HUES6 (cell line): Measurements from ENCODE around the gene GALC.

Source experiments
- H3K27ac ChIP-seq: 2 replicates; pipeline ENCODE4 v1.7.0; 2013; ENCODE audit warnings: low read depth, mild to moderate bottlenecking, low read length, inconsistent platforms
- H3K27me3 ChIP-seq: 2 replicates; pipeline ENCODE4 v1.6.1; 2013; ENCODE audit warnings: low read length; ENCODE audit not compliant: control insufficient read depth, insufficient read depth
- H3K36me3 ChIP-seq: 2 replicates; pipeline ENCODE4 v1.6.1; 2013; ENCODE audit warnings: low read length; ENCODE audit not compliant: control insufficient read depth, insufficient read depth
- H3K4me1 ChIP-seq: 2 replicates; pipeline ENCODE4 v1.6.1; 2013; ENCODE audit warnings: low read length; ENCODE audit not compliant: control insufficient read depth, insufficient read depth
- H3K4me3 ChIP-seq: 2 replicates; pipeline ENCODE4 v1.5.1; 2013; ENCODE audit warnings: low read depth, low read length
- H3K9ac ChIP-seq: one replicate; pipeline ENCODE4 v1.6.1; 2013; ENCODE audit warnings: mild to moderate bottlenecking, low read length
- H3K9me3 ChIP-seq: 2 replicates; pipeline ENCODE4 v1.6.1; 2013; ENCODE audit warnings: low read depth, low read length; ENCODE audit not compliant: control insufficient read depth, insufficient read depth

Gene GALC

DNA sequence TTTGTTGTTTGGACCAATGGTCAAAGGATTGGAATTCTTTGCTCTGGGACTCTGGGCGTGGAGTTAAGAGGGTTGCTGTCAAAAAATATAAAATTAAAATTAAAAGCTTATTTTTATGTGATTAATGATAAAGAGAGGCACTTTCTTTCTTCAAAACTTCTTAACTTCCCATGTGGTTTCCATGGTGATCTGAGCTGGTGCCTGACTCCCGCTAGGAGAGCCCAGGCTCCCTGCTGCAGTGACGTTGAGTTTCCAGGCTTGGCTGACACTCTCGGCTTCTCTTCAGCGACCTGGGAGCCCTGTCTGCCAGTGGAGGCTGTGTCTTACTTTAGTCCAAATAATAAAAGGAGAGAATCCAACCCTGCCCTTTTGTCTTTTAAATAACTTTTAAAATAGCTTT lies 84.4 kb downstream of the GALC start:
- H3K27ac ChIP-seq: no peak overlapping the region
- no peak overlapping the region for H3K4me3 ChIP-seq
- H3K4me1 ChIP-seq: no peaks in the 10 kb centered on the region
- no peak overlapping the region for H3K9ac ChIP-seq
- H3K9me3 ChIP-seq: peaks cover 5% of the 10 kb centered on the region; the same call in 1 of the 2 replicates
- no peaks in the 10 kb centered on the region for H3K36me3 ChIP-seq
- H3K27me3 ChIP-seq: no peaks in the 10 kb centered on the region

DNA sequence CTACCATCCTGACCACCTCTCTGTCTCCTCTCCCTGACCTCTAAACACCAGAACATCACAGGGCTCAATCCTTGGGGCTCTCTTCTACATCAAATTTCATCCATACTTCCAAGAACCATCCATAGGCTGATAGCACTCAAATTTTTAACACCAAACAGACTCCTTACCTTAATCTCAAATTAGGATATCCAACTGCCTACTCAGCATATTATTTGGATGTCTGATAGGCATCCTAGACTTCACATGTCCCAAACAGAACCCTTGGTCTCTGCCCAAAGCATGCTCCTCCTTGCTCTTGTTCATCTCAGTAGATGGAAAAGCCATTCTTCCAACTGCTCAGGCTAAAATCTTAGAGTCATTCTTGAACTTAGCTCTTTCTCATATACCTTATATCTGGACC lies 91.3 kb downstream of the GALC start:
- Histone ChIP-seq H3K9me3 (no peaks in the 10 kb centered on the region), H3K4me1 (no peaks in the 10 kb centered on the region; the same call in 1 of the 2 replicates), H3K27ac (no peak overlapping the region), H3K27me3 (no peaks in the 10 kb centered on the region; the same call in 1 of the 2 replicates), H3K4me3 (no peak overlapping the region), H3K9ac (no peak overlapping the region), H3K36me3 (no peaks in the 10 kb centered on the region)

DNA sequence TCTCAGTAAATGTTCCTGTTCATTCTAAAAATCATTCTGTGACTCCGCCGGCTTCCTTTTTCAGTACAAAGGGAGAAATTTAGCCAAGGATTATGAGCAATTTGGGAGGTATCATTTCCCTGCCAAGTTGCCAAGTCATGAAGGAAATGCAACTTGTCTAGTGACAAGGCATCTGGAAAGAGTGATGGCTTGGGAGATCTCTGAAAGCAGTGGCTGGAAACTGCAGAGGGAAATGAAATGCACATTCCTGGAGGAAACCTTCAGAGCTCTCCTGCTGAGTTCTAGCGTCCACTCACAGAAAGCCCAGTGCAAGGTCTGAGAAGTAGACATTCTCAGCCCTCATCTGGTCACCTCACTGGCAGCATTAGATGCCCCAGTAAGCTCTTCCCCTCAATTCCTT lies 91.7 kb downstream of the GALC start:
- H3K27ac ChIP-seq: no peak overlapping the region

DNA sequence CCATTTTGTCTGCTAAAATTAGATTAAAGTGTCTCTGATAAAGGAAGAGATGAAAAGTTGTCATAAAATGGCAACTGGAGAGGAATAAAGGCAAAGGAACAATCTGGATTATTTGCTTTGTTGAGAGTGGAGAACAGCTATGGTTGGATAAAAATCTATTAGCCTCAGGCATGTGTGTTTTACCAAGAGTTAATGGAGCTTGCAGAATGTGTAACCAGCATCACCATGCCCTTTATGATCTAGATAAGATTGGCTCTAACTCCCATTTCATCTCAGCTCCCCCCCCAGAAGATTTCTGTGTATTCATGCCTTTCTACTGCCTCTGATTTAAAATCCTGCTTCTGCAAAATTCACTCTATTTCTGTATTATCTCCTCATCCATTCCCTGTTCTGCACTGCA lies 93.8 kb downstream of the GALC start:
- H3K9me3 ChIP-seq: no peaks in the 10 kb centered on the region
- H3K27me3 ChIP-seq: no peaks in the 10 kb centered on the region; the same call in 1 of the 2 replicates
- H3K4me1 ChIP-seq: no peaks in the 10 kb centered on the region; the same call in 1 of the 2 replicates
- H3K9ac ChIP-seq: no peak overlapping the region
- no peak overlapping the region for H3K4me3 ChIP-seq
- H3K27ac ChIP-seq: no peak overlapping the region
- H3K36me3 ChIP-seq: no peaks in the 10 kb centered on the region

More for the DNA sequence above, 91.7 kb downstream of the GALC start:
- Histone ChIP-seq H3K4me3 (no peak overlapping the region), H3K36me3 (no peaks in the 10 kb centered on the region), H3K27me3 (no peaks in the 10 kb centered on the region; the same call in 1 of the 2 replicates), H3K9me3 (no peaks in the 10 kb centered on the region), H3K4me1 (no peaks in the 10 kb centered on the region; the same call in 1 of the 2 replicates), H3K9ac (no peak overlapping the region)

DNA sequence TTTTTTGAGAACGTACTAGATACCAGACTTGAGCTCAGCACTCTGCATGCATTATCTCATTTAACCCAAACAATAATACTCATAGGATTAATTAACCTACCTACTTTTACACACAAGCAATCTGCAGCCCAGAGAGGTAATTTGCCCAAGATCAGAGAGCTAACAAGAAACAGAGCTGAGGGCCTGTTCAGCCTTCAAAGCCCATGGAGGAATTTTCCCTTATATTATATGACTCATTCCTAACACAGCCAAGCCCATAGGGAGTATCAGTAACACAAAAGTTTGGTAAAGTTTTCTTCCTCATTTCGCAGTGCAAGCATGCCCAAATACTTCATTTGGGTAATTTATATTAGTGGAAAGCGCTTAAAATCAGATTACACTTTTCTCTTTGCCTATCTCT lies 94.7 kb downstream of the GALC start:
- Histone ChIP-seq H3K4me3 (no peak overlapping the region), H3K27me3 (no peaks in the 10 kb centered on the region; the same call in 1 of the 2 replicates), H3K9ac (no peak overlapping the region), H3K9me3 (no peaks in the 10 kb centered on the region), H3K36me3 (no peaks in the 10 kb centered on the region), H3K4me1 (no peaks in the 10 kb centered on the region; the same call in 1 of the 2 replicates), H3K27ac (no peak overlapping the region)

DNA sequence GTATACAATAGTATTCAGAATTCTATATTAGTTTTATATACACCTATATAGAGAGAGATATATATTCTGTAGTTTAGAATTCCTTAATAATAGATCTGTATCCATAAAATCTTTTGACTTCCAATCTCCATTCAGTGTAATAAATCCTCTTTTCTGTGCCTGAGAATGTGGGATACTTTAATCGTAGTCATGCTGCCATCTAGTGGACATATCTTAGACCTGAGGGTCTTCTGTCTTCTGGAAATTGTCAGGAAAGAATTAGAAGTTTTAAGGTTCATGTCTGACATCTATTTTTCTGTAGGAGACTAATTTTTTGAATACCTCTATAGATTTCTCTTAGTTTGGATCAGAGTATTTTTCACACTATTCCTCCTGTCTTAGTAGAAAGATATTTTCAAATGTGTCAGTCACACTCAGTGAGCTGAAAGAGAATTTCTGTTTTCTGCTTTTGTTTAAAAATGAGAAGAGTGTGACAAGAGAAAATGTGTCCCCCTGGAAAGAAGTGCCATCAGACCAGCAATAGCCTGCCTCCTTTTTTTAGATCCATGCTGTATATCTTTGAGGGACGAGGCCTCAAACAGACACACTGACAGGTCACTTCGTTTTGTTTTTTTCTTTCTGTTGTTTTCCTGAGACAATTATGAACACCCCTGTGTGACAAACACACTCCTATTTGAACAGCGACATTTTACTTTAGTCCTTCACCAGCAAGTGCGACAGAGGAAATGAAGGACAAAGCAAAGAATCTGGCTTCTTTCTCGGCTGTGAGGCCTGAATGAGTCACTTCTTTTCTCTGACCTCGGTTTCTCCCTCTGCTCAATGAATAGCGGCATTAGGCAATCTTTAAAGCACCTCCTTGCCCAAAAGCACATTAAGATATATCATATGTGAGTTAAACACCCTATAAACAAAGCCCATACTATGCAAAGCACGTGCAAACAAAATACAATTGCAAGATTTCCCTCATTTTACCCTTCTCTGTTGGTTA lies 96.3 kb downstream of the GALC start:
- no peak overlapping the region for H3K27ac ChIP-seq
- H3K4me3 ChIP-seq: no peak overlapping the region
- no peaks in the 10 kb centered on the region; the same call in 1 of the 2 replicates for H3K4me1 ChIP-seq
- H3K9ac ChIP-seq: no peak overlapping the region
- H3K9me3 ChIP-seq: no peaks in the 10 kb centered on the region
- no peaks in the 10 kb centered on the region for H3K36me3 ChIP-seq
- H3K27me3 ChIP-seq: no peaks in the 10 kb centered on the region; the same call in 1 of the 2 replicates

DNA sequence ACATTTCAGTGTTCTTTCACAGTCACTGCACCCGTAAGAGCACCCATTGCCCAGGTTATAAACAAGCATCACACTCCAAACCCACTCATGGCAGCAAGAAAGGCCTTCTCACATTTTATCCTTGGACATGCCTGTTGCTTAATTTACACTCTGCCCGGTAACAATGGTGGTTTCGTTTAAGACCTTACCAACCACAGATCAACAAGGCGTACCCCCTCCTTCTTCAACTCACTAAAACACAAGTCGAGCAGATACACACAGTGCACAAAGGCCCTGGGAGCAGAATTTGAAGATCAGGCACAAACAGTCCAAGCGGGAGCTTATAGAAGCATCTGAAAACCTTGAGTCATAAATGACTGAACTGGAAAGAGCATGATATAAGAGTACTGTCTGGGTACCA lies 98.1 kb downstream of the GALC start:
- Histone ChIP-seq H3K27ac (no peak overlapping the region), H3K4me3 (no peak overlapping the region), H3K4me1 (no peaks in the 10 kb centered on the region; the same call in 1 of the 2 replicates), H3K36me3 (no peaks in the 10 kb centered on the region), H3K9ac (no peak overlapping the region), H3K9me3 (no peaks in the 10 kb centered on the region), H3K27me3 (no peaks in the 10 kb centered on the region)

DNA sequence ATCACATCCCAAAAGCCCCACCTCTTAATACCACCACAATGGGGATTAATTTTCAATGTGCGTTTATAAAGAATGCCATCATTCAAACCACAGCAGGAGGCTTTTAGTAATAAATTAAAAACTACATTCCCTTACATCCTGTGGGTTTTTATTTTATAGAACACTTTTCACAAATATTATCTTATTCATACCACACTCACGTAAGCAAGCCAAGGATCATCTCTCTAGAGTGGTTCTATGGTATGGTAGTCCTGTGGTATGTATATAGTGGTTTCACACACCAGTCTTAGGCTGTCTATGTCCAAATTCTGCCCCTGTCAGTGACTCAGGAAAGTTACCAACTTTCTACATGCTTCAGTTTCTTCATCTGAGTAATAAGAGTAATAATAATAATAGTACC lies 100.2 kb downstream of the GALC start:
- Histone ChIP-seq H3K36me3 (no peaks in the 10 kb centered on the region), H3K9me3 (no peaks in the 10 kb centered on the region), H3K27me3 (no peaks in the 10 kb centered on the region), H3K9ac (no peak overlapping the region), H3K4me1 (no peaks in the 10 kb centered on the region; the same call in 1 of the 2 replicates), H3K4me3 (no peak overlapping the region), H3K27ac (no peak overlapping the region)

DNA sequence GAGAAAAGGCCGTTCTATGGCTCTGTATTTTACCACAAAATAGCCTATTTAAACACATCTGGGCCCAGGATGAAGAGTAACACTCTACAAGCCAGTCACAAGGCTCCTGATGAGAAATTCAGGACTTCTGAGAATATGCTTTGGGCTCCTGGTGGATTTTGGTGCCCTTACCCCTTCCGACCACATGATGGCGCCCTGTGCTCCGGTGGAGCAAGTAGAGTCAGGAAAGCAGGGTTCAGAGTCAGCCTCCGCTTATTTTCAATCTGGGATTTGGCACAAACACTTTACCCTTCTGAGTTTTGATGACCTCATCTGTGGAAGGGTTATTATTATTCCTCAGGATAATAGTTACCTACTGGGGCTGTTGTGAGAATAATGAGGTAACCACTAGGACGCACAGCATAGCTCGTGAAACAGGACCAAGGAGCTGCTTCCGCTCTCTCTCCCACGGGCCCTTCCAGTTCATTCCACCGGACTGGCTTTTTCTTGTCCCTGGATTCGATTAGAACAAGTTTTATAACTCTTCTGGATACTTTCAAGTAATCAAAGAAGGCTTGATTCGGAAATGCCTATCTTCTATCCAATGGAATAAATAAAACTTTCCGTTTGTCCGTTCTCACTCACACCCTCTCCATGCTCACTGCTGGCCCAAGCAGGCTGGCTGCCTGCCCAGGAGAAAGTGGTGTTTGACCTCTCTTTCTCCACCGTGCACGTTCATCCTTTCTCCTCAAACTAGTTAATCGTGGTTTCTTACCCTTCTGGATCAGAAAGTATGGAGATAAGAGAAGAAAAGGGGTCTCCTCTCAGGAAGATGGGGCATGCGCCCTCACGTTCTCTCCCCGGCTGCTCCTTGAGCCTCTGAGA lies 104.6 kb downstream of the GALC start:
- no peaks in the 10 kb centered on the region for H3K36me3 ChIP-seq
- no peak overlapping the region for H3K27ac ChIP-seq
- no peaks in the 10 kb centered on the region for H3K27me3 ChIP-seq
- H3K4me3 ChIP-seq: no peak overlapping the region
- no peak overlapping the region for H3K9ac ChIP-seq
- no peaks in the 10 kb centered on the region for H3K9me3 ChIP-seq
- H3K4me1 ChIP-seq: no peaks in the 10 kb centered on the region

DNA sequence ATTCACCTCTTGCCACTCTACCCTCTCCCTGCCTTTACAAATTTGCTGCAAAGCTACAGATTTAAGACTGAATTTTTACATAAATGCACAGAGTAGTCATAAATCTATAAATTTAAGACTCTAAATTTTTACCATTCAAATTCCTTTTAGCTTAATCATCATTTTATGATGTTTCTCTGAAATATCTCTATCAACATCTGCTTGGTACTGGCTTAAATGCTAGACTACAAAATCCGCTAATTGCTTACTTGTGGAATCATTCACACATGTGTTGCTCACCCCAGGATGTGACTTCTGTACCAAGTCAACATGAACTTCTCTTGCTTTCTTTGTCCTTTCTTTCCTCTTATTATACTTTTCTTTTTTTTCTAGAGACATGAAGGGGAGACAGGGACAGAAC lies 109.2 kb downstream of the GALC start:
- no peaks in the 10 kb centered on the region for H3K36me3 ChIP-seq
- H3K9me3 ChIP-seq: no peaks in the 10 kb centered on the region
- H3K27ac ChIP-seq: no peak overlapping the region
- H3K4me1 ChIP-seq: no peaks in the 10 kb centered on the region
- H3K27me3 ChIP-seq: no peaks in the 10 kb centered on the region
- no peak overlapping the region for H3K4me3 ChIP-seq
- H3K9ac ChIP-seq: no peak overlapping the region
